NK-92 treated with Interleukin-12 subunit alpha and Interleukin-12 subunit beta, amount 100 ng/mL, for 24 hours (cell line): Measurements from ENCODE around the gene SNX13.
A peak's percentile ranks its signal among the peaks of the same experiment; 100 is the strongest.

Experiments used
- DNase-seq: peaks from one replicate; lab custom pipeline; 2025; lab: John Stamatoyannopoulos, UW

Gene SNX13

GRCh38 chr7:17944720-17945119 lies 4.4 kb upstream of the SNX13 start:
- no peak for DNase-seq

- DNase-seq, result no peak
These were observed 2.7 kb upstream of the SNX13 start for GRCh38 chr7:17943006-17943405.

GRCh38 chr7:17942231-17942630 lies 1.9 kb upstream of the SNX13 start:
- no peak for DNase-seq

- no peak for DNase-seq
These were observed 697 bp upstream of the SNX13 start for GRCh38 chr7:17940951-17941431.

GRCh38 chr7:17939606-17940301 lies 540 bp downstream of the SNX13 start:
- peak; percentile 42 for DNase-seq

GRCh38 chr7:17939211-17939605 lies 1.1 kb downstream of the SNX13 start:
- no peak for DNase-seq

- DNase-seq, result no peak
These were observed 2.7 kb downstream of the SNX13 start for GRCh38 chr7:17937506-17938120.

- no peak for DNase-seq
These were observed 4.0 kb downstream of the SNX13 start for GRCh38 chr7:17936321-17936720.

- DNase-seq, result no peak
These were observed 5.6 kb downstream of the SNX13 start for GRCh38 chr7:17934612-17935240.

GRCh38 chr7:17934094-17934493 lies 6.2 kb downstream of the SNX13 start:
- no peak for DNase-seq

- no peak for DNase-seq
These were observed 7.5 kb downstream of the SNX13 start for GRCh38 chr7:17932770-17933169.

- DNase-seq, result no peak
These were observed 9.2 kb downstream of the SNX13 start for GRCh38 chr7:17931069-17931468.

GRCh38 chr7:17930546-17930945 lies 9.7 kb downstream of the SNX13 start:
- DNase-seq, result no peak

GRCh38 chr7:17929647-17930395 lies 10.5 kb downstream of the SNX13 start:
- DNase-seq, result no peak

GRCh38 chr7:17928055-17928454 lies 12.2 kb downstream of the SNX13 start:
- no peak for DNase-seq

GRCh38 chr7:17921857-17922416 lies 18.4 kb downstream of the SNX13 start:
- DNase-seq, result no peak

GRCh38 chr7:17917842-17918241 lies 22.5 kb downstream of the SNX13 start:
- no peak for DNase-seq

- no peak for DNase-seq
These were observed 23.5 kb downstream of the SNX13 start for GRCh38 chr7:17916786-17917185.

GRCh38 chr7:17915796-17916195 lies 24.5 kb downstream of the SNX13 start:
- DNase-seq, result no peak

- DNase-seq, result no peak
These were observed 25.1 kb downstream of the SNX13 start for GRCh38 chr7:17915168-17915567.

GRCh38 chr7:17913250-17913649 lies 27.0 kb downstream of the SNX13 start:
- DNase-seq, result no peak

- DNase-seq, result no peak
These were observed 27.6 kb downstream of the SNX13 start for GRCh38 chr7:17912536-17913235.
